ENCODE data around the gene WASF1.

The WASF1 gene

GRCh38 chr6:110179406-110180227 is at the start of gene WASF1:
WASF1 (minus strand) TSS chr6:110179670; CDS start chr6:110127601, 52,069 bp downstream.
- peak; percentile 88 for DNase-seq (ENCODE audit: low spot score)

GRCh38 chr6:110226261-110226660 is 46.8 kb upstream of the WASF1 start:
- no peak for DNase-seq (ENCODE audit: low spot score)

GRCh38 chr6:110221738-110222137 is 42.3 kb upstream of the WASF1 start:
- no peak for DNase-seq (ENCODE audit: low spot score)

DNA sequence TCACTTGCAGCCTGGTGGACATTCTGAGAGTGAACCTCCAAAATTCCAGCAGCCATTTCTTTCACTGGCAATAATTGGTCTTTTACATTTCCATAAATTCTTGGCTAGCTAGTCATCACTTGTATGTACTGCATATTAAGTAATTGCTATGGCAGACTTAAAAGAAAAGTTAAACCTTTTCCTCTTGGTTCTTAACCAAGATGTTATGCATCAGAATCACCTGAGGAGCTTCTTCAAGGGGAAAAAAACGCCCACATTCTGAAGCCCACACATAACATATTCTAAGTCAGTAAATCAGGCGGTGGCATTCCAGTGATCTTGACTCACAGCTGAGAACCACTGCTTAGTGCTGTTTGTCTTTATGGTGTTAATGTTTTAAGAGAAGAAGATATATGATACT is 37.8 kb upstream of the WASF1 start:
- DNase-seq (ENCODE audit: low spot score): no peak

DNA sequence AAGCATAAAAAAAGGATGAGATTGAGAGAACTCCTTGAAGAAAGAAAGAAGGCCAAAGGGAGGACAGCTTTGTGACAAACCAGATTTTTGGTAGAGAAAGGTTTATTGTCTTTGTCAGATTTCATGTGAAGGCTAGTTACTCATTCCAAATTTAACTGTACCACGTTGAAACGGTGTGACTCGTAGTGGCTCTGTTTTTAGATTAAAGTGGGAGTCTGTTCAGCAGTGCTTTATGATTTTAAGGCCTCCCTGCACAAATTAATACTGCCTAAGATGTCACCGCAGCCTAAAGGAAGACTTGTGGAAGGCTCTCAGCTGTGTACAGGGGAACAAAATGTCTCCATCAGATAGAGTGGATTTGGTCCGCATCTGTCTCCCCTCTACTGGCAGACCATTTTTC is 36.7 kb upstream of the WASF1 start:
- DNase-seq (ENCODE audit: low spot score): no peak

- DNase-seq (ENCODE audit: low spot score): no peak
Measured at GRCh38 chr6:110214338-110214737, 34.9 kb upstream of the WASF1 start.

DNA sequence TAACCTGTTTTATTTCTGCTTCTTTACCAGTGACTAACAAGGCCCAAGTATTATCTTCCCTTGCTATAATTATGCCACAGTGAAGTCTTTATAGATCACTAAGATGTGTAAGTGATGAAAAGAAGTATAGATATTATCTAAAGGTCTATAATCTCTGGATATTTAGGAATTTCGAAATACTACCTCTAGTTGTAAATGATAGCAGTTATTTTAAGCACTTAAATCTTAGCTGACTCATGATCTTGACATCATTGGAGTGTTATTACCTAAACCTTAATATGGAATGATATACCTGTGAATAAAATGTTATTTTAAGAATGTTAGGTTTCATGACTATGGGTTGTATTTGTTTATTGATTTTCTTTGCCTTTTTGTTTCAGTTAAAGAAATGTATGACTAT is 32.3 kb upstream of the WASF1 start:
- no peak for DNase-seq (ENCODE audit: low spot score)

- no peak for DNase-seq (ENCODE audit: low spot score)
Measured at GRCh38 chr6:110207652-110208051, 28.2 kb upstream of the WASF1 start.

- no peak for DNase-seq (ENCODE audit: low spot score)
Measured at GRCh38 chr6:110201151-110201884, 21.8 kb upstream of the WASF1 start.

DNA sequence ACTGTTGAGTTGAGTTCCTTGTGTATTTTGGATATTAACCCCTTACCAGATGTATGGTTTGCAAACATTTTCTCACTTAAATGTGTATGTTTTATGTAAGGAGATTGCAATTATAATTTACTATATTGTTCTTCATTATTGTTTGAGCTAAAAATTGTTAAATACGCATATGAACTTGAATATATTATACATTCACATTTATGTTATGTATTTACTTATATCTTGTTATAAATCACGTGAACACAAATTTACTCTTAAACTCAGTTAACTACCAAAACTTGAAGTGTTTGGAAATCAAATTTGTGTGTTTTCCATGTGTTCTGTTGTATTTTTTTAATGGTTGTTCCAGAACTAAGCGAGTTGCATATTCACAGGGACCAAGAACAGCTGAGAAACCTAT is 19.1 kb upstream of the WASF1 start:
- no peak for DNase-seq (ENCODE audit: low spot score)

DNA sequence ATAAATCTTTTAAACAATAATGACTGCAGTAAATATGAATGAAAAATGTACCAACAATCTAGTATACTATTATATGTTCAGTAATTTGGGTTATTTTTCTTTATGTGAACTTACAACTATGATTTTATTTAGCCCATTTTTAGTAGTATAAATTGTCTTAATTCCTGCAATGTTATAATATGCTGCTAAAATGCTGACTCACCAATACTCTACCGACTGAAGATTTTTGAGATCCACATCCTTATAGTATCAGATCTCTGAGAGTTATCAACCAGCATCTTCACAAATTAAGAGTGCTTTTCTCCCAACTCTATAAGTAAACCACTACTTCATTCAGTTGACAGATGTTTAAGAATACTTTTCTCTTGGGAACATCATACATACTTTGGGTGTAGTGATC is 17.4 kb upstream of the WASF1 start:
- no peak for DNase-seq (ENCODE audit: low spot score)

GRCh38 chr6:110195639-110196038 is 16.2 kb upstream of the WASF1 start:
- no peak for DNase-seq (ENCODE audit: low spot score)

GRCh38 chr6:110191477-110191876 is 12.0 kb upstream of the WASF1 start:
- no peak for DNase-seq (ENCODE audit: low spot score)

- DNase-seq (ENCODE audit: low spot score): no peak
Measured at GRCh38 chr6:110190726-110191125, 11.3 kb upstream of the WASF1 start.

DNA sequence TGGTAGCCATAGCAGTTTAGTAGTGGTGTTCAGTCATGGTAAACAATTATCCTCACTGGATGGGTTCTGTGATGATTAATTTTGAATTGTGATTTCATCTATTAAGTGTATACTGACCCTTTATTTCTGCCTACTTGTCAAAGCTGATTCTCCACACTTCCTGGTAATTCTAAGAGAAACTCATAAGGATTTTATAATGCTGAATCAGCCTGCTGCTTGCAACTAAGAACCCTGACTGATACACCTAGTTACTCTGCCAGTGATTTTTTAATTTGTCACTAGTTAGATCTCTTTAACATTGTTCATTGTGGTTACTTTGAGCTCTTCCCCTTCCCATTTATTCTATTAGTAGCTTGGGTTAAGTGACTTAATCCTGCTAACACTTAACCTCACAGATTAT is 9.3 kb upstream of the WASF1 start:
- no peak for DNase-seq (ENCODE audit: low spot score)

DNA sequence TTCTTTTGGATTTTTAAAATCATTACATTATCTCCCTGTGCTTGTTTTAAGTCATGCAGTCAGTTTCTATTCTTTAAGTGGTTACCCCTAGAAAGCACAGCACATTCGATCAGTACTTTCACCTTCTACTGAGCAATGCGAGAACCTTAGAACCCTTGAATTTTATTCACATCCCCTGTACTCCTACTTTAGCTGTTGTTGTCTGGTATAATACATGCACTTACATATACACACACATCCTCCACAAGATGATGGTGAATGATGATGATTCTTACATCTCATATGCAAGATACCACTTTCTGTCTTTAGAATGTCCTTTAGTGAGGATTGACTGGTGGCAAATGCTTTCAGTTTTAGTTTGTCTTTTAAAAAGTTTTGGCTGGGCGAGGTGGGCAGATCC is 6.4 kb upstream of the WASF1 start:
- DNase-seq (ENCODE audit: low spot score): no peak

DNA sequence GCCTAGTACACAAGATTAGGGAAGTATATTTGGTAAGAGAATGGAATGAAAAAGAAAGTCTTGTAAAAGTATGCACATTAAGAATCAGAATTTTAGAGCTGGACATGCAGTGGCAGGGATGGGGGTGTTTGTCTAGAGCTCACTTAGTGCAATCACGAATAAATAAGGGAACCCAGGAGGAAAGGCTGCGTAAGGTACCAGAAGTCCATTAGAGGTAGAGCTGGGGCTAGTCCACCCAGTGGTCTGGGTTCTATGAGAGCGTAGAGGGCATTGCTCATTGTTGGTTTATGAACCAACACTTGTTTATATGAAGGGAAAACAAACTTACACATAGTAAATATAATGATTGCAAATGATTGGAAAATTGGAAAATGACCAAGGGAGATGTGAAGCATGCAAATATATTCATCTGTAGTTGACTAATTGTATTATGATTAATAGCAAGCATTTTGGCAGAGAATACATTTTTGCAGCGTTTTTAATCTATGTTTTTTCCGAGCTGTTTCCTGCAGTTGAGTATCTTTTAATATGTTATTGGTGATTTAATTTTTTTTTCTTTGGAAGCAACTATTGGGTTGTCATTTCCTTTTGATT is 3.9 kb upstream of the WASF1 start:
- no peak for DNase-seq (ENCODE audit: low spot score)

DNA sequence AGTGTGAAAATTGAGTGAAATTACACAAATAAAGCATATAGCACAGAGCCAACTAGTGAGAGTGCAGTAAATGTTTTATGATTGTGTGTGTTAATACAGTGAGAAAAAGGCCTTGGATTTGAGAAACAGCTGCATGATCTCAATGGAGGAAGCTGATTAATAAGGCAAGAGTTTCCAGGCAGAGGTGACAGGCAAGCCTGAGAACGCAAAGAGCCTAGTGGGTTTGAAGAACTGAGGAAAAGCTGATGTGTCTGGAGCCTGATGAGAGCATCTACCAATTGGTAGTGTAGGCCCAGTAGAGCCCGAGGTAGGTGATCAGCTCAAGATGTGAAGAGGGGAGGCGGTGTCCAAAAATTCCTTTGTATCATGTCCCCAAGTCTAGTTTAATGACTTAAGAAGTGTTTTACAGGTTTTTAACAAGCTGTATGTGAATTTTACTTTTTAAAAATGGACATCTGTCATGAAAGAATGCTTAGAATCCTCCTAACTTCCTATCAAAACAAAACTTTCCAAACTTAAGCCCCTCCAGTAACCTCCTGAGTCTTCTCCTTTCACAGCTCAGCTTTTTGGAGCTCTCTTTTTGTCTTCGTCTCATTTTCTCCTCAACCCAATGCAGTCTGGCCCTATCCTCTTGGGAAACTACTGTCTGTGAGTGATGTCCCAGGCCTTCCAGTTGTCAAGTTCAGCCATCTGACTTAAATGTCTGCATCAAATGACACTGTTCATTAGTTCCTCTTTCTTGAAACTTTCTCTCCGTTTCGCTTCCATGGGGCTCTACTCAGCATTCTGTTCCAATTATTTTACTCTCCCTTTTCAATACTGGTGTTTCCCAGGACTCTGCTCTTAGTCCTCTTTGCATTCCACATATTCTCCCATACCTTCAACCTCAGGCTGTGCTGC is 1.9 kb upstream of the WASF1 start:
- DNase-seq (ENCODE audit: low spot score): peak; percentile 46

- peak; percentile 52 for DNase-seq (ENCODE audit: low spot score)
Measured at GRCh38 chr6:110180228-110181008, 948 bp upstream of the WASF1 start, which contains the start of gene CDC40. CDC40 (plus strand) TSS chr6:110180427; CDS start chr6:110180445, 18 bp downstream.

GRCh38 chr6:110178626-110179405 is 654 bp downstream of the WASF1 start:
- peak; percentile 61 for DNase-seq (ENCODE audit: low spot score)

Data from germinal center (tissue), 1 donor.